H9 (cell line): ENCODE data around the gene GALNT10. TPM values are rescaled to one million over a fixed set of nuclear protein-coding genes. Genes with fewer than 3 reads are reported as not detected.
A peak's percentile ranks its signal among the peaks of the same experiment; 100 is the strongest.

Source experiments
- DNase-seq: peaks from one replicate; pipeline ENCODE4 v3.0.0-alpha.2; 2017
- H2AFZ ChIP-seq: one replicate; pipeline ENCODE4 v1.6.1; 2013; ENCODE audit warnings: mild to moderate bottlenecking, low read length, control low read depth, moderate library complexity
- H2AK5ac ChIP-seq: 2 replicates; pipeline ENCODE4 v1.6.1; 2013; ENCODE audit warnings: low read length, control low read depth, mixed read lengths; ENCODE audit not compliant: insufficient read length
- H2BK120ac ChIP-seq: one replicate; pipeline ENCODE4 v1.6.1; 2013; ENCODE audit warnings: low read depth, mild to moderate bottlenecking, low read length, control low read depth, inconsistent platforms; ENCODE audit not compliant: poor library complexity, severe bottlenecking
- H2BK12ac ChIP-seq: 2 replicates; pipeline ENCODE4 v1.6.1; 2013; ENCODE audit warnings: low read length, control low read depth, mixed read lengths, low read depth; ENCODE audit not compliant: insufficient read length
- H2BK15ac ChIP-seq: 2 replicates; pipeline ENCODE4 v1.6.1; 2013; ENCODE audit warnings: low read depth, low read length, control low read depth
- H2BK20ac ChIP-seq: one replicate; pipeline ENCODE4 v1.6.1; 2013; ENCODE audit warnings: low read depth, mild to moderate bottlenecking, low read length, control low read depth, inconsistent platforms; ENCODE audit not compliant: poor library complexity, severe bottlenecking
- H2BK5ac ChIP-seq: 2 replicates; pipeline ENCODE4 v1.6.1; 2013; ENCODE audit warnings: low read length, control low read depth, mixed read lengths; ENCODE audit not compliant: insufficient read length
- H3K14ac ChIP-seq: 2 replicates; pipeline ENCODE4 v1.6.1; 2013; ENCODE audit warnings: low read length, control low read depth; ENCODE audit not compliant: insufficient read depth
- H3K18ac ChIP-seq: 2 replicates; pipeline ENCODE4 v1.6.1; 2013; ENCODE audit warnings: low read depth, mild to moderate bottlenecking, mixed read lengths, low read length, control low read depth; ENCODE audit not compliant: insufficient read length
- H3K23ac ChIP-seq: 2 replicates; pipeline ENCODE4 v1.6.1; 2013; ENCODE audit warnings: low read length, control low read depth, mixed read lengths, low read depth; ENCODE audit not compliant: insufficient read length
- H3K23me2 ChIP-seq: 2 replicates; pipeline ENCODE4 v1.6.1; 2013; ENCODE audit warnings: low read depth, mild to moderate bottlenecking, mixed read lengths, low read length, control low read depth; ENCODE audit not compliant: insufficient read length, poor library complexity, severe bottlenecking
- H3K27ac ChIP-seq: 2 replicates; pipeline ENCODE4 v1.5.1; 2013; ENCODE audit warnings: low read length, control low read depth, mixed read lengths, low read depth; ENCODE audit not compliant: insufficient read length
- H3K27me3 ChIP-seq: 2 replicates; pipeline ENCODE4 v1.6.1; 2013; ENCODE audit warnings: low read length, control low read depth, inconsistent platforms; ENCODE audit not compliant: insufficient read depth
- H3K4ac ChIP-seq: 2 replicates; pipeline ENCODE4 v1.6.1; 2013; ENCODE audit warnings: low read depth, mild to moderate bottlenecking, control low read depth, inconsistent platforms, low read length, moderate library complexity
- H3K4me1 ChIP-seq: 2 replicates; pipeline ENCODE4 v1.6.1; 2013; ENCODE audit warnings: low read length, control low read depth, inconsistent platforms; ENCODE audit not compliant: insufficient read depth
- H3K4me2 ChIP-seq: 2 replicates; pipeline ENCODE4 v1.6.1; 2013; ENCODE audit warnings: low read length, control low read depth, mixed read lengths; ENCODE audit not compliant: insufficient read length, insufficient read depth
- H3K56ac ChIP-seq: 2 replicates; pipeline ENCODE4 v1.6.1; 2013; ENCODE audit warnings: low read depth, mild to moderate bottlenecking, mixed read lengths, low read length, control low read depth; ENCODE audit not compliant: insufficient read length
- H3K79me1 ChIP-seq: 2 replicates; pipeline ENCODE4 v1.6.1; 2013; ENCODE audit warnings: low read depth, mild to moderate bottlenecking, moderate library complexity, low read length, control low read depth, inconsistent platforms; ENCODE audit not compliant: insufficient read depth, poor library complexity, severe bottlenecking
- H3K79me2 ChIP-seq: 2 replicates; pipeline ENCODE4 v1.6.1; 2013; ENCODE audit warnings: low read length, control low read depth, inconsistent platforms; ENCODE audit not compliant: insufficient read depth
- H3K9ac ChIP-seq: 2 replicates; pipeline ENCODE4 v1.6.1; 2013; ENCODE audit warnings: low read length, control low read depth, mixed read lengths; ENCODE audit not compliant: insufficient read length; ENCODE audit errors: extremely low read depth
- H3K9me3 ChIP-seq: one replicate; pipeline ENCODE4 v1.6.1; 2013; ENCODE audit warnings: low read depth, low read length, inconsistent platforms; ENCODE audit not compliant: control insufficient read depth
- H3T11ph ChIP-seq: one replicate; pipeline ENCODE4 v1.6.1; 2013; ENCODE audit warnings: mild to moderate bottlenecking, low read length, control low read depth, inconsistent platforms
- H4K20me1 ChIP-seq: one replicate; pipeline ENCODE4 v1.6.1; 2013; ENCODE audit not compliant: control insufficient read depth, insufficient read length, insufficient read depth
- H4K5ac ChIP-seq: 2 replicates; pipeline ENCODE4 v1.6.1; 2013; ENCODE audit warnings: low read depth, mild to moderate bottlenecking, mixed read lengths, low read length, control low read depth; ENCODE audit not compliant: insufficient read length
- H4K8ac ChIP-seq: replicated peaks from 2 replicates; pipeline ENCODE4 v1.6.1; 2013; ENCODE audit warnings: low read length, control low read depth, mixed read lengths, low read depth; ENCODE audit not compliant: insufficient read length
- H4K91ac ChIP-seq: 2 replicates; pipeline ENCODE4 v1.6.1; 2013; ENCODE audit warnings: low read depth, mild to moderate bottlenecking, moderate library complexity, mixed read lengths, low read length, control low read depth; ENCODE audit not compliant: insufficient read length
- H3K27ac Mint-ChIP-seq, 3 experiments: 2 replicates in 2 of 3; 3 replicates in 1 of 3; pipeline ENCODE4 v1.8.0; 2020 to 2021; ENCODE audit warnings: mixed read lengths in 3 of 3, mild to moderate bottlenecking in 1 of 3, moderate library complexity in 1 of 3
- H3K27me3 Mint-ChIP-seq: 2 replicates; pipeline ENCODE4 v1.8.0; 2021; ENCODE audit warnings: low read depth, mild to moderate bottlenecking, moderate library complexity, mixed read lengths
- H3K36me3 Mint-ChIP-seq, 3 experiments: 2 replicates in 2 of 3; 3 replicates in 1 of 3; pipeline ENCODE4 v1.8.0; 2020 to 2021; ENCODE audit warnings: low read depth in 3 of 3, mixed read lengths in 3 of 3; ENCODE audit not compliant: insufficient read depth in 1 of 3
- H3K4me1 Mint-ChIP-seq, 2 experiments: 2 replicates each; pipeline ENCODE4 v1.8.0; 2020; ENCODE audit warnings: mixed read lengths in 2 of 2
- H3K4me3 Mint-ChIP-seq, 2 experiments: 2 replicates in 1 of 2; 3 replicates in 1 of 2; pipeline ENCODE4 v1.8.0; 2020 to 2021; ENCODE audit warnings: mild to moderate bottlenecking in 2 of 2, mixed read lengths in 2 of 2, moderate library complexity in 1 of 2
- H3K9me3 Mint-ChIP-seq, 2 experiments: 2 replicates in 1 of 2; 3 replicates in 1 of 2; pipeline ENCODE4 v1.8.0; 2020; ENCODE audit warnings: mild to moderate bottlenecking in 2 of 2, mixed read lengths in 2 of 2, moderate library complexity in 1 of 2
- CTCF ChIP-seq: fragments of 200-600 bp; sonication (generic); conservative IDR thresholded peaks from 3 replicates; pipeline ENCODE4 v1.8.0; 2021; ENCODE audit warnings: antibody characterized with exemption, mild to moderate bottlenecking
- WGBS: extraction: QIAGEN DNeasy Blood & Tissue Kit; methylation state at CpG from one replicate; pipeline ENCODE4 v1.1.7; 2013; ENCODE audit warnings: missing lambda C conversion rate, low lambda C conversion rate, mixed read lengths; ENCODE audit not compliant: insufficient read length; ENCODE audit errors: extremely low coverage; 5-methylcytosine and 5-hydroxymethylcytosine counted together
- total RNA-seq: library from RNA; stranded (reverse); gene quantifications from 2 replicates; pipeline ENCODE4 v1.2.1, GENCODE V29; 2021

Gene GALNT10
- total RNA-seq, 1 experiment from 2014 or later, result 15.4 TPM

GRCh38 chr5:154269414-154269813 lies 78.9 kb downstream of the GALNT10 start:
- Histone ChIP-seq H4K20me1 (no peaks in the 10 kb centered on the region), H3K79me2 (no peaks in the 10 kb centered on the region), H3K14ac (no peak overlapping the region), H3T11ph (no peak overlapping the region), H2BK120ac (no peak overlapping the region), H3K4ac (no peak overlapping the region), H3K9me3 (no peaks in the 10 kb centered on the region), H4K91ac (no peak overlapping the region), H3K79me1 (no peaks in the 10 kb centered on the region), H2AFZ (no peak overlapping the region), H3K4me2 (no peak overlapping the region), H2BK20ac (no peak overlapping the region), H3K56ac (no peak overlapping the region), H2AK5ac (no peak overlapping the region), H3K4me1 (peaks cover 9% of the 10 kb centered on the region), H2BK12ac (no peak overlapping the region), H2BK15ac (no peak overlapping the region), H4K5ac (no peak overlapping the region), H3K18ac (no peak overlapping the region), H3K27me3 (no peaks in the 10 kb centered on the region), H2BK5ac (no peak overlapping the region), H3K23ac (no peak overlapping the region), H3K9ac (no peak overlapping the region), H3K23me2 (no peaks in the 10 kb centered on the region), H4K8ac (no peak overlapping the region), H3K27ac (no peak overlapping the region)
- whole genome bisulfite sequencing, result no CpG with 5 or more reads among the region's 3 CpGs
- no peak for DNase-seq
- Mint-ChIP-seq H3K9me3 (no peaks in the 10 kb centered on the region), H3K27me3 (no peaks in the 10 kb centered on the region), H3K36me3 (no peaks in the 10 kb centered on the region), H3K4me3 (no peak overlapping the region), H3K4me1 (peaks cover 21 to 31% of the 10 kb centered on the region in 2 experiments), H3K27ac (peak overlapping the region in 1 of 3 experiments; percentile 22; a peak in 1 of 7 replicates)
- TF ChIP-seq CTCF, result no peak
